Measurements from ENCODE around the gene CYSLTR2.

- no peak for TF ChIP-seq CTCF (IDR thresholded peaks at IDR 0.05)
- TF ChIP-seq ZNF425 (CRISPR knock-in tag; conservative IDR thresholded peaks at IDR 0.05), result no peak
- TF ChIP-seq JUN (CRISPR knock-in tag; IDR thresholded peaks at IDR 0.05), result no peak
- TF ChIP-seq MAX (CRISPR knock-in tag; IDR thresholded peaks at IDR 0.05), result no peak
- no peak for TF ChIP-seq FOXP1 (CRISPR knock-in tag; IDR thresholded peaks at IDR 0.05; ENCODE audit: borderline replicate concordance)
- no peak for TF ChIP-seq ZNF263 (CRISPR knock-in tag; IDR thresholded peaks at IDR 0.05; ENCODE audit: low read depth)
Measured at GRCh38 chr13:48647625-48648024, 6.1 kb upstream of the CYSLTR2 start.

All from WTC11 (cell line).